Body of pancreas (tissue), 4 donors: ENCODE results near the gene SYNE3. TPM values are rescaled to one million over a fixed set of nuclear protein-coding genes. Genes with fewer than 3 reads are reported as not detected.
"Not testable (repeated sequence)": the region's sequence is repeated elsewhere in the genome, so short reads cannot be mapped to it uniquely, and the experiment has no call there.

Source experiments
- ATAC-seq: fragments of 150-250 bp; one replicate; pipeline ENCODE4 v1.9.1; 2016
- DNase-seq, 4 donors: peaks; one replicate each; pipeline ENCODE4 v3.0.0-alpha.2; 2019
- H3K27ac ChIP-seq, 4 donors: fragments of 200-600 bp; sonication (generic); 1 replicate in 3 of 4; 2 replicates in 1 of 4; pipeline versions ENCODE4 v1.5.1 to v1.6.1; 2016 to 2019; ENCODE audit warnings: mild to moderate bottlenecking in 1 of 4, mixed read lengths in 1 of 4, moderate library complexity in 1 of 4
- H3K27me3 ChIP-seq, 2 donors: fragments of 200-600 bp; sonication (generic); one replicate each; pipeline ENCODE4 v1.6.0; 2016; ENCODE audit warnings: mild to moderate bottlenecking in 1 of 2
- H3K36me3 ChIP-seq, 2 donors: fragments of 200-600 bp; sonication (generic); replicated peaks in 1 of 2; 2 replicates each; pipeline ENCODE4 v1.5.1; 2016; ENCODE audit warnings: low read depth in 2 of 2; ENCODE audit not compliant: insufficient read depth in 1 of 2
- H3K4me1 ChIP-seq: fragments of 200-600 bp; sonication (generic); one replicate; pipeline ENCODE4 v1.6.0; 2016
- H3K4me3 ChIP-seq, 2 donors: fragments of 200-600 bp; sonication (generic); 1 replicate in 1 of 2; 2 replicates in 1 of 2; pipeline ENCODE4 v1.5.1; 2016 to 2019
- H3K9me3 ChIP-seq, 3 donors: fragments of 200-600 bp; sonication (generic); 1 replicate in 2 of 3; 2 replicates in 1 of 3; pipeline ENCODE4 v1.5.1; 2016
- CTCF ChIP-seq, 7 experiments: fragments of 450-650 bp in 4 of 7; fragments of 200-600 bp in 3 of 7; sonication (generic) in 3 of 7; IDR thresholded peaks; one replicate each; pipeline ENCODE4 v1.5.1; 2016 to 2019; ENCODE audit warnings: antibody characterized with exemption in 7 of 7
- POLR2A ChIP-seq, 3 donors: fragments of 450-650 bp; IDR thresholded peaks; one replicate each; pipeline ENCODE4 v1.6.1; 2016; ENCODE audit warnings: antibody characterized with exemption in 3 of 3, mild to moderate bottlenecking in 2 of 3
- WGBS, 2 donors: methylation state at CpG; one replicate each; pipeline ENCODE4 v1.1.5; 2017; 5-methylcytosine and 5-hydroxymethylcytosine counted together
- intact Hi-C: fragments of 100-400 bp; cut with DNase I; formaldehyde crosslinking; loops from one replicate; pipeline ENCODE4 v1.15.1; 2023
- total RNA-seq, 2 donors: library from RNA; depleted of rRNA; stranded (reverse); fragments of >200 nt; gene quantifications; one replicate each; pipeline ENCODE4 v1.1.0, GENCODE V29; 2016

Gene SYNE3
- total RNA-seq, 2 donors from 2014 or later: 7.0 to 7.3 TPM

- ATAC-seq: no peak
- Histone ChIP-seq H3K36me3 (no peaks in the 10 kb centered on the region), H3K27ac (no peak overlapping the region), H3K9me3 (no peaks in the 10 kb centered on the region), H3K4me1 (peaks cover 25% of the 10 kb centered on the region), H3K27me3 (no peaks in the 10 kb centered on the region), H3K4me3 (no peak overlapping the region)
- no peak for TF ChIP-seq POLR2A (IDR thresholded peaks at IDR 0.05)
- no peak for TF ChIP-seq CTCF (IDR thresholded peaks at IDR 0.05)
- WGBS, 2 donors: 63 to 66% methylated on average over 6 to 18 of the region's 18 CpGs
- intact Hi-C loops: no loop called here
- peak in 1 of 4 donors; percentile 57 for DNase-seq
Measured at GRCh38 chr14:95514131-95515079, 2.0 kb downstream of the SYNE3 start.

- peaks cover 25% of the 10 kb centered on the region for H3K4me1 ChIP-seq
- intact Hi-C loops: no loop called here
Measured at GRCh38 chr14:95513291-95513690, 3.2 kb downstream of the SYNE3 start.

DNA sequence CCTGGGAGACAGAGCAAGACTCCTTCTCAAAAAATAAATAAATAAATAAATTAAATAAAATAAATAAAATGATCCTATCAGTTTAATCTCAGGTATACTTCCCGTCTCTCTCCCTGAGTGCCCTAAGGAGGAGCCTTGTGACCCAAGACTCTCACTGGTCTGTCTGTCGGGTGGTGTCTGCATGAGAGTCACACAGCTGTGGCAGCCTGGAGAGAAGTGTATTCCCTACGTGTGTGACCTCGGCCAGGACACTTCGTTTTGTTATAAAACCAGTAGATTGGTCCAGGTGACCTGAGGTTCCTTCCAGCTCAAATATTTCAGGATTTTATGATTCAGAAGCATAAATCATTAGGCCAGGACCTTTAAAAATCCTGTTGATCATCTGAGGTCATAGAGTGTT lies 4.8 kb downstream of the SYNE3 start:
- no peak overlapping the region for H3K27ac ChIP-seq
- H3K36me3 ChIP-seq: no peaks in the 10 kb centered on the region
- WGBS, 2 donors: 52 to 54% methylated on average over 5 of the region's 5 CpGs
- intact Hi-C loops: no loop called here
- no peak overlapping the region for H3K4me3 ChIP-seq
- H3K9me3 ChIP-seq: no peaks in the 10 kb centered on the region
- H3K4me1 ChIP-seq: peaks cover 16% of the 10 kb centered on the region
- DNase-seq: no peak
- TF ChIP-seq POLR2A (IDR thresholded peaks at IDR 0.05) (no peak), CTCF (IDR thresholded peaks at IDR 0.05) (no peak)
- no peaks in the 10 kb centered on the region for H3K27me3 ChIP-seq
- ATAC-seq: no peak

More at GRCh38 chr14:95513291-95513690, 3.2 kb downstream of the SYNE3 start:
- ATAC-seq (no peak), DNase-seq (no peak)
- H3K9me3 ChIP-seq: no peaks in the 10 kb centered on the region
- H3K4me3 ChIP-seq: no peak overlapping the region
- WGBS, 2 donors: 77 to 83% methylated on average over 6 of the region's 6 CpGs
- H3K27ac ChIP-seq: no peak overlapping the region
- H3K36me3 ChIP-seq: no peaks in the 10 kb centered on the region
- no peaks in the 10 kb centered on the region for H3K27me3 ChIP-seq
- TF ChIP-seq POLR2A (IDR thresholded peaks at IDR 0.05) (no peak), CTCF (IDR thresholded peaks at IDR 0.05) (no peak)

GRCh38 chr14:95510804-95511203 lies 5.6 kb downstream of the SYNE3 start:
- ATAC-seq: no peak
- DNase-seq: no peak
- WGBS, 2 donors: 81 to 84% methylated on average over 4 to 5 of the region's 5 CpGs
- intact Hi-C loops: no loop called here
- Histone ChIP-seq H3K9me3 (no peaks in the 10 kb centered on the region), H3K36me3 (no peaks in the 10 kb centered on the region), H3K4me3 (no peak overlapping the region), H3K27ac (no peak overlapping the region), H3K27me3 (no peaks in the 10 kb centered on the region), H3K4me1 (peaks cover 13% of the 10 kb centered on the region)
- no peak for TF ChIP-seq CTCF (IDR thresholded peaks at IDR 0.05)
- no peak for TF ChIP-seq POLR2A (IDR thresholded peaks at IDR 0.05)

DNA sequence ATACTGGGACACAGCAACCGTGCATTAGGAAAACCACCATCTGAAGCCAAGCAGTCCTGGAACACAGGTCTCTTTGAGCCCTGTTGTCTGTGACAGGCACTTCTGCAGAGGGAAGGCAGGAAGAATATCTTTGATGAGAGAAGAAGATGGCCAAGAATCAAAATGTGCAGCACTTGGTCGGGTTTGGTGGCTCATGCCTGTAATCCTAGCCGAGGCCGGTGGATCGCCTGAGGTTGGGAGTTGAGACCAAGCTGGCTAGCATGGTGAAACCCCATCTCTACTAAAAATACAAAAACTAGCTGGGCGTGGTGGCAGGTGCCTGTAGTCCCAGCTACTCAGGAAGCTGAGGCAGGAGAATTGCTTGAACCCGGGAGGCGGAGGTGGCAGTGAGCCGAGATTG lies 6.1 kb downstream of the SYNE3 start:
- 88 to 94% methylated on average over 9 of the region's 9 CpGs for WGBS, 2 donors
- DNase-seq, H3K36me3 ChIP-seq, ATAC-seq, H3K9me3 ChIP-seq, intact Hi-C loops, H3K4me3 ChIP-seq, H3K4me1 ChIP-seq, H3K27me3 ChIP-seq, H3K27ac ChIP-seq: not testable (repeated sequence)
